Measurements from ENCODE around the gene CYP27B1. TPM values are rescaled to one million over a fixed set of nuclear protein-coding genes. Genes with fewer than 3 reads are reported as not detected.
"Not testable (repeated sequence)": the region's sequence is repeated elsewhere in the genome, so short reads cannot be mapped to it uniquely, and the experiment has no call there.

CYP27B1 gene
- total and polyA plus RNA-seq, 9 of the 15 experiments (the other 6 are each of a cell fraction or from before 2014, with no cell fraction given) = 0.18 to 4.2 (median 1.8) TPM

DNA sequence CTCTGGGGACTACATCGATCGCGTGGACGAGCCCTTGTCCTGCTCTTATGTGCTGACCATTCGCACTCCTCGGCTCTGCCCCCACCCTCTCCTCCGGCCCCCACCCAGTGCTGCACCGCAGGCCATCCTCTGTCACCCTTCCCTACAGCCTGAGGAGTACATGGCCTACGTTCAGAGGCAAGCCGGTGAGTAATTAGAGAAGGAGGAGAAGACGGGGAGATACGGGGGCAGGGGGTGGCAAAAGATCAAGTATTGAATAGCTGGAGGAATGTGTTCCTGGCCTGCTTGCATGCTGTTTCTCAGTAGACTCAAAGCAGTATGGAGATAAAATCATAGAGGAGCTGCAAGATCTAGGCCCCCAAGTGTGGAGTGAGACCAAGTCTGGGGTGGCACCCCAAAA, 51.1 kb downstream of the CYP27B1 start:
- DNase-seq (ENCODE audit: extremely low read depth in 1 of 4, low spot score in 3 of 4) = no peak

DNA sequence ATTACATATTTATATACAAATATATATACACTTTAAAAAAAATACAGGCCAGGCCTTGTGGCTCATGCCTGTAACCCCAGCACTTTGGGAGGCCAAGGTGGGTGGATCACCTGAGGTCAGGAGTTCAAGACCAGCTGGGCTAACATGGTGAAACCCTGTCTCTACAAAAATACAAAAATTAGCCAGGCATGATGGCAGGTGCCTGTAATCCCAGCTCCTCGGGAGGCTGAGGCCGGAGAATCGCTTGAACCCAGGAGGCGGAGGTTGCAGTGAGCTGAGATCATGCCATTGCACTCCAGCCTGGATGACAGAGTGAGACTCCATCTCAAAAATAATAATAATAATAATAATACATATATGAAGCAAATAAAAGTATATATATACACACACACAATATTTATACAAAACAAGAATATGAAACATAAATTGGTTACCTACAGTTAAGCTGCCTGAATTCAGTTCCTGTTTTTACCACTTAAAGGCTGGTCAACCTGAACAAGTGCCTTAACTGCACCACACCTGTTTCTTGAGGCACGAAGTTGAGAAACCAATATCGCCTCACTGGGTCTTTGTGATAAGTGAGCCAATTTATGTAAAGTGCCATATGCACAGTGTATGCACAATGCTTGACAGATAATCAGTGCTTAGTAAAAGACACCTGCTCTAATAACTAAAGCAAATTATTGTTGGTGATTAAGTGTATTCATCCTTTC, 51.7 kb downstream of the CYP27B1 start:
- H3K9me1 ChIP-seq (ENCODE audit: control insufficient read depth, insufficient read depth, low read length); H3K4me3 ChIP-seq; DNase-seq (ENCODE audit: extremely low read depth in 1 of 4, low spot score in 3 of 4); in situ Hi-C loops (cut with MboI); ATAC-seq; H3K27me3 ChIP-seq (ENCODE audit: control insufficient read depth in 2 of 2, insufficient read depth in 2 of 2, low read length in 2 of 2); H3K4me2 ChIP-seq (ENCODE audit: insufficient read depth, low read length); intact Hi-C loops (cut with micrococcal nuclease); H3K4me1 ChIP-seq (replicated peaks in 1 of 2; ENCODE audit: control insufficient read depth in 2 of 2, insufficient read depth in 2 of 2, low read length in 2 of 2); H3K27ac ChIP-seq (ENCODE audit: extremely low read depth, low read depth, low read length); H3K9me3 ChIP-seq (replicated peaks; ENCODE audit: control insufficient read depth, insufficient read depth, low read depth, low read length); CTCF ChIA-PET (ENCODE audit: low intra/inter-chr PET ratio); H2AFZ ChIP-seq (ENCODE audit: low read depth, low read length); BruUV-seq (replicated peaks); H3K79me2 ChIP-seq (ENCODE audit: control insufficient read depth, insufficient read depth, low read length); H3K9ac ChIP-seq (ENCODE audit: insufficient read depth in 1 of 2, low read depth in 2 of 2, low read length in 2 of 2); FAIRE-seq; H4K20me1 ChIP-seq (replicated peaks; ENCODE audit: control insufficient read depth, insufficient read depth, low read length): not testable (repeated sequence)
- 89% methylated on average over 6 of the region's 6 CpGs for WGBS (ENCODE audit: insufficient coverage, low coverage, missing lambda C conversion rate)
- H3K36me3 ChIP-seq (ENCODE audit: control insufficient read depth, insufficient read depth, low read length) = peaks cover 44% of the 10 kb centered on the region; the same call in 2 of the 3 replicates
- POLR2A ChIA-PET = interaction anchor here (0.6 kb wide), 1 partner anchor 9 kb away, joined by 3 read pairs; no protein-coding TSS in a partner anchor

More for the DNA sequence above, 51.1 kb downstream of the CYP27B1 start:
- Histone ChIP-seq H3K9me1 (ENCODE audit: control insufficient read depth, insufficient read depth, low read length) (no peaks in the 10 kb centered on the region), H3K36me3 (ENCODE audit: control insufficient read depth, insufficient read depth, low read length) (peaks cover 49% of the 10 kb centered on the region; the same call in 2 of the 3 replicates), H3K79me2 (ENCODE audit: control insufficient read depth, insufficient read depth, low read length) (no peaks in the 10 kb centered on the region), H3K27ac (ENCODE audit: extremely low read depth, low read depth, low read length) (no peak overlapping the region), H3K9me3 (replicated peaks; ENCODE audit: control insufficient read depth, insufficient read depth, low read depth, low read length) (no peaks in the 10 kb centered on the region), H3K27me3 (ENCODE audit: control insufficient read depth in 2 of 2, insufficient read depth in 2 of 2, low read length in 2 of 2) (no peaks in the 10 kb centered on the region), H3K4me1 (replicated peaks in 1 of 2; ENCODE audit: control insufficient read depth in 2 of 2, insufficient read depth in 2 of 2, low read length in 2 of 2) (no peaks in the 10 kb centered on the region; a peak in 1 of 5 replicates), H2AFZ (ENCODE audit: low read depth, low read length) (no peak overlapping the region), H3K4me2 (ENCODE audit: insufficient read depth, low read length) (no peak overlapping the region), H4K20me1 (replicated peaks; ENCODE audit: control insufficient read depth, insufficient read depth, low read length) (no peaks in the 10 kb centered on the region), H3K4me3 (no peak overlapping the region), H3K9ac (ENCODE audit: insufficient read depth in 1 of 2, low read depth in 2 of 2, low read length in 2 of 2) (no peak overlapping the region)
- no TSS peak for BruUV-seq (replicated peaks)
- CTCF ChIA-PET (ENCODE audit: low intra/inter-chr PET ratio) = no interaction called here
- POLR2A ChIA-PET = interaction anchor here (0.7 kb wide), 1 partner anchor 11 kb away, joined by 3 read pairs; no protein-coding TSS in a partner anchor
- in situ Hi-C loops (cut with MboI) (no loop called here), intact Hi-C loops (cut with micrococcal nuclease) (no loop called here)
- WGBS (ENCODE audit: insufficient coverage, low coverage, missing lambda C conversion rate) = 96% methylated on average over 10 of the region's 12 CpGs
- FAIRE-seq (no peak), ATAC-seq (no peak)
- TF ChIP-seq, protein P1, sequence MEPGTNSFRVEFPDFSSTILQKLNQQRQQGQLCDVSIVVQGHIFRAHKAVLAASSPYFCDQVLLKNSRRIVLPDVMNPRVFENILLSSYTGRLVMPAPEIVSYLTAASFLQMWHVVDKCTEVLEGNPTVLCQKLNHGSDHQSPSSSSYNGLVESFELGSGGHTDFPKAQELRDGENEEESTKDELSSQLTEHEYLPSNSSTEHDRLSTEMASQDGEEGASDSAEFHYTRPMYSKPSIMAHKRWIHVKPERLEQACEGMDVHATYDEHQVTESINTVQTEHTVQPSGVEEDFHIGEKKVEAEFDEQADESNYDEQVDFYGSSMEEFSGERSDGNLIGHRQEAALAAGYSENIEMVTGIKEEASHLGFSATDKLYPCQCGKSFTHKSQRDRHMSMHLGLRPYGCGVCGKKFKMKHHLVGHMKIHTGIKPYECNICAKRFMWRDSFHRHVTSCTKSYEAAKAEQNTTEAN (CRISPR knock-in tag; IDR thresholded peaks at IDR 0.05) = no peak
- no peak for TF ChIP-seq ZNF140 (CRISPR knock-in tag; IDR thresholded peaks at IDR 0.05)
- TF ChIP-seq ELF2 (CRISPR knock-in tag; IDR thresholded peaks at IDR 0.05) = no peak
- no peak for TF ChIP-seq SPI1 (IDR thresholded peaks at IDR 0.05; ENCODE audit: borderline replicate concordance, low read depth, low read length)
- TF ChIP-seq GTF2E2 (tag; IDR thresholded peaks at IDR 0.05) = no peak
- no peak for TF ChIP-seq ZKSCAN1 (IDR thresholded peaks at IDR 0.05; ENCODE audit: low read depth, low read length)
- TF ChIP-seq DPF2 (IDR thresholded peaks at IDR 0.05) = no peak
- TF ChIP-seq MBD2 (IDR thresholded peaks at IDR 0.05; ENCODE audit: borderline replicate concordance, low read depth) = no peak
- TF ChIP-seq, protein P2, sequence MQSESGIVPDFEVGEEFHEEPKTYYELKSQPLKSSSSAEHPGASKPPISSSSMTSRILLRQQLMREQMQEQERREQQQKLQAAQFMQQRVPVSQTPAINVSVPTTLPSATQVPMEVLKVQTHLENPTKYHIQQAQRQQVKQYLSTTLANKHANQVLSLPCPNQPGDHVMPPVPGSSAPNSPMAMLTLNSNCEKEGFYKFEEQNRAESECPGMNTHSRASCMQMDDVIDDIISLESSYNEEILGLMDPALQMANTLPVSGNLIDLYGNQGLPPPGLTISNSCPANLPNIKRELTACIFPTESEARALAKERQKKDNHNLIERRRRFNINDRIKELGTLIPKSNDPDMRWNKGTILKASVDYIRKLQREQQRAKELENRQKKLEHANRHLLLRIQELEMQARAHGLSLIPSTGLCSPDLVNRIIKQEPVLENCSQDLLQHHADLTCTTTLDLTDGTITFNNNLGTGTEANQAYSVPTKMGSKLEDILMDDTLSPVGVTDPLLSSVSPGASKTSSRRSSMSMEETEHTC (IDR thresholded peaks at IDR 0.05) = no peak
- no peak for TF ChIP-seq CHCHD3 (CRISPR knock-in tag; IDR thresholded peaks at IDR 0.05)
- no peak for TF ChIP-seq HNRNPUL1 (IDR thresholded peaks at IDR 0.05; ENCODE audit: low read length)
- TF ChIP-seq ZNF583 (CRISPR knock-in tag; IDR thresholded peaks at IDR 0.05) = no peak
- no peak for TF ChIP-seq ILF3 (IDR thresholded peaks at IDR 0.05; ENCODE audit: borderline replicate concordance)
- TF ChIP-seq JUND (IDR thresholded peaks at IDR 0.05; ENCODE audit: borderline replicate concordance, low read depth, low read length) = no peak
- no peak for TF ChIP-seq JUND (tag; IDR thresholded peaks at IDR 0.05; ENCODE audit: borderline replicate concordance, low read depth, low read length)
- TF ChIP-seq ZNF77 (CRISPR knock-in tag; IDR thresholded peaks at IDR 0.05) = no peak
- no peak for TF ChIP-seq RBM15 (IDR thresholded peaks at IDR 0.05; ENCODE audit: insufficient read depth, low read length)
- TF ChIP-seq ZFP30 (CRISPR knock-in tag; IDR thresholded peaks at IDR 0.05; ENCODE audit: borderline replicate concordance) = no peak
- TF ChIP-seq NEUROD1 (IDR thresholded peaks at IDR 0.05; ENCODE audit: borderline replicate concordance, low read depth, low read length, partially characterized antibody) = no peak
- TF ChIP-seq PRPF4 (IDR thresholded peaks at IDR 0.05; ENCODE audit: insufficient read depth, low read depth, low read length, poor library complexity, severe bottlenecking) = no peak
- TF ChIP-seq, protein P3, sequence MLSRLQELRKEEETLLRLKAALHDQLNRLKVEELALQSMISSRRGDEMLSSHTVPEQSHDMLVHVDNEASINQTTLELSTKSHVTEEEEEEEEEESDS (CRISPR knock-in tag; IDR thresholded peaks at IDR 0.05) = no peak
